Right lobe of liver (tissue), 6 donors: ENCODE measurements around the gene TMPRSS9. TPM values are rescaled to one million over a fixed set of nuclear protein-coding genes. Genes with fewer than 3 reads are reported as not detected.

Source experiments
- ATAC-seq, 4 donors: fragments of 200-7000 bp; cut with Tn5 transposase; one replicate each; pipeline ENCODE4 v1.9.1; 2020; ENCODE audit warnings: mild to moderate bottlenecking in 4 of 4, moderate library complexity in 4 of 4
- DNase-seq, 3 donors: peaks; one replicate each; pipeline ENCODE4 v3.0.0-alpha.2; 2020
- H3K27ac ChIP-seq, 3 donors: fragments of 200-600 bp; one replicate each; pipeline ENCODE4 v1.8.0; 2022
- H3K27me3 ChIP-seq, 2 donors: fragments of 200-600 bp; one replicate each; pipeline ENCODE4 v1.8.0; 2022
- H3K36me3 ChIP-seq, 4 donors: fragments of 200-600 bp; sonication (generic) in 1 of 4; one replicate each; pipeline versions ENCODE4 v1.5.1 to v1.8.0; 2017 to 2022; ENCODE audit warnings: control low read depth in 1 of 4
- H3K4me1 ChIP-seq, 4 donors: fragments of 200-600 bp; sonication (generic) in 1 of 4; one replicate each; pipeline versions ENCODE4 v1.5.1 to v1.8.0; 2017 to 2022; ENCODE audit warnings: control low read depth in 1 of 4
- H3K4me3 ChIP-seq, 3 donors: fragments of 200-600 bp; one replicate each; pipeline ENCODE4 v1.8.0; 2022
- H3K9me3 ChIP-seq, 4 donors: fragments of 200-600 bp; sonication (generic) in 1 of 4; one replicate each; pipeline versions ENCODE4 v1.5.1 to v1.8.0; 2017 to 2022; ENCODE audit warnings: control low read depth in 1 of 4
- POLR2A ChIP-seq: fragments of 450-650 bp; IDR thresholded peaks from one replicate; pipeline ENCODE4 v1.6.1; 2017; ENCODE audit warnings: antibody characterized with exemption, mild to moderate bottlenecking
- WGBS: methylation state at CpG from one replicate; pipeline ENCODE4 v1.1.6; 2018; ENCODE audit warnings: low coverage, low lambda C conversion rate; ENCODE audit not compliant: insufficient coverage; ENCODE audit errors: missing lambda C conversion rate; 5-methylcytosine and 5-hydroxymethylcytosine counted together
- intact Hi-C, 2 donors: fragments of 100-400 bp; cut with DNase I; formaldehyde crosslinking; loops; one replicate each; pipeline versions ENCODE4 v1.11.2 to v1.14.1; 2022
- total RNA-seq, 6 experiments: library from RNA; depleted of rRNA in 2 of 6; stranded (reverse); fragments of >200 nt in 2 of 6; fragmentation: NEBNext Ultra II Directional in 3 of 6; extraction: Animal tissue kit (Norgen Biotek cat#: 25700) in 3 of 6; gene quantifications; one replicate each; pipeline versions ENCODE4 v1.1.0 to v1.2.4, GENCODE V29; 2016 to 2023
- TF ChIP-seq, protein P1 (sequence below), 4 donors: fragments of 200-600 bp in 3 of 4; fragments of 450-650 bp in 1 of 4; IDR thresholded peaks; one replicate each; pipeline versions ENCODE4 v1.5.1 to v1.8.0; 2016 to 2022; ENCODE audit warnings: antibody characterized with exemption in 4 of 4, mild to moderate bottlenecking in 2 of 4
- donor health status: DM: no; HTN: yes; CAD: no.
- donor health status: DM: no; HTN: no; CAD: no.
- donor health status: DM: no; HTN: no; CAD: no.
- donor health status: DM: no; HTN: yes; CAD: no.
- donor health status: DM: no; HTN: yes; CAD: no.

Gene TMPRSS9
- total RNA-seq, 6 experiments from 2014 or later = 0.12 to 6.7 (median 2.9) TPM

DNA sequence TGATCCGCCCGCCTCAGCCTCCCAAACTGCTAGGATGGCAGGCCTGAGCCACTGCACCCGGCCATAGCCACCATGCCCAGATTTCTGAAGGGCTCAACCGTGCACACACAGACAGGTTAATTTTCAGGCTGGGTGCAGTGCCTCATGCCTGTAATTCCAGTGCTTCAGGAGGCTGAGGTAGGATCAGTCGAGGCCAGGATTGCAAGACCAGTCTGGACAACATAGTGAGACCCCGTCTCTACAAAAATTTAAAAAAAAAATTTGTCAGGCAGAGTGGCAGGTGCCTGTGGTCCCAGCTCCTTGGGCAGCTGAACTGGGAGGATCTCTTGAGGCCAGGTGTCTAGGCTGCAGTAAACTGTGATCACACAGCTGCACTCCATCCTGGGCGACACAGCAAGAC lies 59.7 kb downstream of the TMPRSS9 start:
- H3K4me1 ChIP-seq = no peaks in the 10 kb centered on the region
- no peak for ATAC-seq
- no peak overlapping the region for H3K27ac ChIP-seq
- DNase-seq = no peak
- no peaks in the 10 kb centered on the region for H3K9me3 ChIP-seq
- H3K27me3 ChIP-seq = no peaks in the 10 kb centered on the region
- H3K4me3 ChIP-seq = no peak overlapping the region
- H3K36me3 ChIP-seq = no peaks in the 10 kb centered on the region
- TF ChIP-seq, protein P1, sequence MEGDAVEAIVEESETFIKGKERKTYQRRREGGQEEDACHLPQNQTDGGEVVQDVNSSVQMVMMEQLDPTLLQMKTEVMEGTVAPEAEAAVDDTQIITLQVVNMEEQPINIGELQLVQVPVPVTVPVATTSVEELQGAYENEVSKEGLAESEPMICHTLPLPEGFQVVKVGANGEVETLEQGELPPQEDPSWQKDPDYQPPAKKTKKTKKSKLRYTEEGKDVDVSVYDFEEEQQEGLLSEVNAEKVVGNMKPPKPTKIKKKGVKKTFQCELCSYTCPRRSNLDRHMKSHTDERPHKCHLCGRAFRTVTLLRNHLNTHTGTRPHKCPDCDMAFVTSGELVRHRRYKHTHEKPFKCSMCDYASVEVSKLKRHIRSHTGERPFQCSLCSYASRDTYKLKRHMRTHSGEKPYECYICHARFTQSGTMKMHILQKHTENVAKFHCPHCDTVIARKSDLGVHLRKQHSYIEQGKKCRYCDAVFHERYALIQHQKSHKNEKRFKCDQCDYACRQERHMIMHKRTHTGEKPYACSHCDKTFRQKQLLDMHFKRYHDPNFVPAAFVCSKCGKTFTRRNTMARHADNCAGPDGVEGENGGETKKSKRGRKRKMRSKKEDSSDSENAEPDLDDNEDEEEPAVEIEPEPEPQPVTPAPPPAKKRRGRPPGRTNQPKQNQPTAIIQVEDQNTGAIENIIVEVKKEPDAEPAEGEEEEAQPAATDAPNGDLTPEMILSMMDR (IDR thresholded peaks at IDR 0.05) = no peak
- TF ChIP-seq POLR2A = no peak
- intact Hi-C loops = no loop called here
- WGBS = 100% methylated on average over 3 of the region's 7 CpGs

GRCh38 chr19:2420490-2420889 lies 60.4 kb downstream of the TMPRSS9 start:
- Histone ChIP-seq H3K36me3 (no peaks in the 10 kb centered on the region), H3K4me1 (no peaks in the 10 kb centered on the region), H3K27ac (no peak overlapping the region), H3K4me3 (no peak overlapping the region), H3K9me3 (no peaks in the 10 kb centered on the region), H3K27me3 (no peaks in the 10 kb centered on the region)
- TF ChIP-seq, protein P1 (IDR thresholded peaks at IDR 0.05) = no peak
- TF ChIP-seq POLR2A = no peak
- ATAC-seq = no peak
- no peak for DNase-seq
- WGBS = 97% methylated on average over 2 of the region's 2 CpGs
- intact Hi-C loops = no loop called here

DNA sequence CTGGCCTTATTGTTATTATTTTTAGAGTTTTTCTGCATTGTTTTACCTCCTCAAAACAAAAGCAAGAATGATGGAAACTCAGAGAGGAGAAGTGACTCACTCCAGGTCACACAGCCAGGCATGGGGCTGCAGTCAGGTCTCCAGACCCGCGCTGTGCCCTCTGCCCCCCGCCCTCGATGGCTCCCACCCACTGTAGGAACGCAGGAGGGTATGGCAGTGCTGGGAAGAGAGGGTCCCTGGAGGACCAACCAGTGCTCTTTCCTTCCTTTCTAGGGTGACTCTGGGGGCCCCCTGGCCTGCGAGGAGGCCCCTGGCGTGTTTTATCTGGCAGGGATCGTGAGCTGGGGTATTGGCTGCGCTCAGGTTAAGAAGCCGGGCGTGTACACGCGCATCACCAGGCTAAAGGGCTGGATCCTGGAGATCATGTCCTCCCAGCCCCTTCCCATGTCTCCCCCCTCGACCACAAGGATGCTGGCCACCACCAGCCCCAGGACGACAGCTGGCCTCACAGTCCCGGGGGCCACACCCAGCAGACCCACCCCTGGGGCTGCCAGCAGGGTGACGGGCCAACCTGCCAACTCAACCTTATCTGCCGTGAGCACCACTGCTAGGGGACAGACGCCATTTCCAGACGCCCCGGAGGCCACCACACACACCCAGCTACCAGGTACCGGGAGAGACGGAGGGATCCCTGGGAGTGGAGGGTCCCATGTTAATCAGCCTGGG lies 61.7 kb downstream of the TMPRSS9 start:
- WGBS = 100% methylated on average over 1 of the region's 23 CpGs
- H3K4me1 ChIP-seq = peaks cover 0 to 13% (median 4%) of the 10 kb centered on the region in 4 donors
- peaks cover 0 to 4% (median 0%) of the 10 kb centered on the region in 4 donors for H3K36me3 ChIP-seq
- H3K27ac ChIP-seq = no peak overlapping the region
- intact Hi-C loops = no loop called here
- H3K27me3 ChIP-seq = no peaks in the 10 kb centered on the region
- no peak for TF ChIP-seq POLR2A
- TF ChIP-seq, protein P1 (IDR thresholded peaks at IDR 0.05) = no peak
- DNase-seq = no peak
- no peak overlapping the region for H3K4me3 ChIP-seq
- no peaks in the 10 kb centered on the region for H3K9me3 ChIP-seq
- ATAC-seq = no peak

GRCh38 chr19:2423071-2423914 lies 63.2 kb downstream of the TMPRSS9 start:
- Histone ChIP-seq H3K4me3 (no peak overlapping the region), H3K27ac (no peak overlapping the region), H3K9me3 (no peaks in the 10 kb centered on the region), H3K4me1 (peaks cover 0 to 17% (median 4%) of the 10 kb centered on the region in 4 donors), H3K36me3 (peaks cover 0 to 4% (median 0%) of the 10 kb centered on the region in 4 donors), H3K27me3 (no peaks in the 10 kb centered on the region)
- intact Hi-C loops = no loop called here
- TF ChIP-seq, protein P1 (IDR thresholded peaks at IDR 0.05) = no peak
- no peak for TF ChIP-seq POLR2A
- ATAC-seq (no peak), DNase-seq (no peak)
- 59% methylated on average over 5 of the region's 19 CpGs for WGBS
